Endothelial cell of umbilical vein (primary cell): ENCODE measurements around the gene MGAT1. TPM values are rescaled to one million over a fixed set of nuclear protein-coding genes. Genes with fewer than 3 reads are reported as not detected.

Source experiments
- BruUV-seq: library from RNA; stranded (reverse); fragments of 400-500 nt; replicated peaks from 2 replicates; lab custom pipeline; 2021; lab: Mats Ljungman, UMichigan
- CTCF ChIA-PET: fragments of 300-600, 350-600 bp; sonication (Branson Sonifier 250); formaldehyde crosslinking; loops from one replicate; lab custom pipeline; 2021; ENCODE audit warnings: antibody characterized with exemption, inconsistent platforms; lab: Charles Lee
- POLR2A ChIA-PET: fragments of 300-600, 350-600 bp; sonication (Branson Sonifier 250); formaldehyde crosslinking; loops from one replicate; lab custom pipeline; 2021; ENCODE audit warnings: antibody characterized with exemption, inconsistent platforms; lab: Charles Lee
- DNase-seq: peaks from one replicate; pipeline ENCODE4 v3.0.0-alpha.2; 2011; ENCODE audit warnings: low read depth, low spot score
- FAIRE-seq: peaks from 2 replicates; lab custom pipeline; 2011; peaks lifted over from hg19 to GRCh38; lab: Jason Lieb, UNC
- H2AFZ ChIP-seq: 2 replicates; pipeline ENCODE4 v1.6.0; 2012; ENCODE audit warnings: low read depth, low read length, control low read depth, inconsistent platforms
- H3K27ac ChIP-seq: 2 replicates; pipeline ENCODE4 v1.5.1; 2011; ENCODE audit warnings: low read depth, mild to moderate bottlenecking, control low read depth, low read length, moderate library complexity; ENCODE audit not compliant: insufficient read depth
- H3K27me3 ChIP-seq, 2 experiments: 2 replicates each; pipeline versions ENCODE4 v1.6.0 to v1.6.1; 2011; ENCODE audit warnings: low read length in 2 of 2, mixed read lengths in 1 of 2; ENCODE audit not compliant: control insufficient read depth in 2 of 2, insufficient read depth in 2 of 2
- H3K36me3 ChIP-seq, 2 experiments: 2 replicates in 1 of 2; 3 replicates in 1 of 2; pipeline ENCODE4 v1.5.1; 2011; ENCODE audit warnings: low read length in 2 of 2, mild to moderate bottlenecking in 1 of 2, moderate library complexity in 1 of 2; ENCODE audit not compliant: control insufficient read depth in 2 of 2, insufficient read depth in 2 of 2; ENCODE audit errors: extremely low read depth in 1 of 2
- H3K4me1 ChIP-seq: 3 replicates; pipeline ENCODE4 v1.5.1; 2011; ENCODE audit warnings: mild to moderate bottlenecking, low read length; ENCODE audit not compliant: control insufficient read depth, insufficient read depth; ENCODE audit errors: extremely low read depth
- H3K4me2 ChIP-seq: 2 replicates; pipeline ENCODE4 v1.6.1; 2011; ENCODE audit warnings: low read length, control low read depth, mixed read lengths; ENCODE audit not compliant: insufficient read depth
- H3K4me3 ChIP-seq, 3 experiments: fragments of 200-600 bp in 1 of 3; sonication (generic), shearing (Covaris generic) in 1 of 3; replicated peaks in 1 of 3; 2 replicates each; pipeline ENCODE4 v1.5.1; 2011 to 2016; ENCODE audit warnings: control low read depth in 3 of 3, low read length in 3 of 3, mild to moderate bottlenecking in 2 of 3, inconsistent platforms in 1 of 3, low read depth in 1 of 3, moderate library complexity in 1 of 3; ENCODE audit not compliant: insufficient read depth in 1 of 3
- H3K79me2 ChIP-seq: 2 replicates; pipeline ENCODE4 v1.6.0; 2012; ENCODE audit warnings: low read length, inconsistent platforms; ENCODE audit not compliant: control insufficient read depth, insufficient read depth
- H3K9ac ChIP-seq: replicated peaks from 2 replicates; pipeline ENCODE3; 2011; ENCODE audit warnings: low read length, control low read depth; ENCODE audit not compliant: insufficient read depth; ENCODE audit errors: extremely low read depth
- H3K9me1 ChIP-seq: replicated peaks from 3 replicates; pipeline ENCODE4 v1.6.0; 2011; ENCODE audit warnings: mild to moderate bottlenecking, low read length; ENCODE audit not compliant: control insufficient read depth, insufficient read depth; ENCODE audit errors: extremely low read depth
- H3K9me3 ChIP-seq: replicated peaks from 2 replicates; pipeline ENCODE4 v1.5.1; 2012; ENCODE audit warnings: low read length, inconsistent platforms; ENCODE audit not compliant: control insufficient read depth, insufficient read depth
- H4K20me1 ChIP-seq: replicated peaks from 2 replicates; pipeline ENCODE3; 2011; ENCODE audit warnings: mild to moderate bottlenecking, low read length; ENCODE audit not compliant: control insufficient read depth, insufficient read depth; ENCODE audit errors: extremely low read depth
- EZH2 ChIP-seq: IDR thresholded peaks from 2 replicates; pipeline ENCODE4 v1.6.1; 2012; ENCODE audit warnings: borderline replicate concordance, low read depth, mild to moderate bottlenecking, moderate library complexity, low read length, inconsistent platforms; ENCODE audit not compliant: severe bottlenecking
- FOS ChIP-seq: IDR thresholded peaks from 2 replicates; pipeline ENCODE4 v1.6.1; 2011; ENCODE audit warnings: mild to moderate bottlenecking, low read length, moderate library complexity, borderline replicate concordance; ENCODE audit not compliant: insufficient read depth
- GATA2 ChIP-seq: IDR thresholded peaks from 2 replicates; pipeline ENCODE4 v1.7.0; 2011; ENCODE audit warnings: low read depth, mild to moderate bottlenecking, moderate library complexity, mixed read lengths, low read length; ENCODE audit not compliant: insufficient read length, insufficient read depth
- MAX ChIP-seq: IDR thresholded peaks from 2 replicates; pipeline ENCODE4 v1.6.1; 2011; ENCODE audit not compliant: insufficient read depth, insufficient read length
- MYC ChIP-seq: IDR thresholded peaks from one replicate; pipeline ENCODE4 v1.6.1; 2011; ENCODE audit warnings: mild to moderate bottlenecking, low read depth, low read length
- POLR2A ChIP-seq: IDR thresholded peaks from 2 replicates; pipeline ENCODE4 v1.6.1; 2012; ENCODE audit warnings: low read depth, mild to moderate bottlenecking, control low read depth, low read length
- dilution Hi-C: fragments of 300-500 bp; cut with MboI; formaldehyde crosslinking; loops from one replicate; pipeline ENCODE4 v1.15.0; 2019; ENCODE audit warnings: low sequenced_read_pairs; ENCODE audit not compliant: extremely low pct_ligation_motif_present
- intact Hi-C: fragments of 100-400 bp; cut with micrococcal nuclease; formaldehyde crosslinking; loops from one replicate; pipeline ENCODE4 v1.10.0; 2022
- polyA plus RNA-seq, 4 experiments: library from polyadenylated mRNA; depleted of rRNA in 3 of 4; stranded (reverse) in 3 of 4; unstranded in 1 of 4; fragments of >200 nt; gene quantifications; 2 replicates each; pipeline versions ENCODE4 v1.2.1 to v1.2.3, GENCODE V29; 2011 to 2012; ENCODE audit warnings: missing spikeins in 1 of 4
- total RNA-seq: library from RNA; stranded (reverse); gene quantifications from 2 replicates; pipeline ENCODE4 v1.2.3, GENCODE V29; 2021

MGAT1 gene
- total and polyA plus RNA-seq, 2 donors (not counting 3 experiments of a cell fraction or from before 2014, with no cell fraction given), result 123 to 126 TPM

- H3K79me2 ChIP-seq, result peaks cover 12% of the 10 kb centered on the region
- FAIRE-seq (peak; percentile 87), DNase-seq (peak; percentile 56)
- H3K27me3 ChIP-seq, result no peaks in the 10 kb centered on the region
- intact Hi-C loops, result loop anchor here (1.0 to 10.0 kb wide), 5 partner anchors 16 to 298 kb away; partner anchors contain the start of genes MGAT1 and ZFP62
- peak overlapping the region; percentile 80 for H3K27ac ChIP-seq
- peak overlapping the region in 1 of 3 experiments; percentile 22 for H3K4me3 ChIP-seq
- peak overlapping the region; percentile 12 for H3K4me2 ChIP-seq
- H3K4me1 ChIP-seq, result peaks cover 34% of the 10 kb centered on the region
- TF ChIP-seq MYC, result no peak
- TF ChIP-seq POLR2A, result peak; percentile 35
- TF ChIP-seq FOS, result no peak
- no peak for TF ChIP-seq MAX
- TF ChIP-seq EZH2, result no peak
- no peak for TF ChIP-seq GATA2
- no peaks in the 10 kb centered on the region for H4K20me1 ChIP-seq
- H2AFZ ChIP-seq, result peak overlapping the region; percentile 7
- BruUV-seq, result no TSS peak
- H3K9ac ChIP-seq, result peak overlapping the region; percentile 64
- POLR2A ChIA-PET, result no interaction called here
- H3K9me1 ChIP-seq, result no peaks in the 10 kb centered on the region
- dilution Hi-C loops, result no loop called here
- H3K36me3 ChIP-seq, result peaks cover 4 to 13% of the 10 kb centered on the region in 2 experiments
- no peaks in the 10 kb centered on the region for H3K9me3 ChIP-seq
- CTCF ChIA-PET, result interaction anchor here (0.6 to 5.0 kb wide), 16 partner anchors 12 to 402 kb away, joined by 3 to 53 read pairs (median 3); partner anchors contain the start of genes MGAT1 and ZFP62
Measured at GRCh38 chr5:180786531-180787398, 15.8 kb downstream of the MGAT1 start.
